ENCODE results near the gene RARS2. TPM values are rescaled to one million over a fixed set of nuclear protein-coding genes. Genes with fewer than 3 reads are reported as not detected.

RARS2 gene
- total and polyA plus RNA-seq, 2 donors (not counting 3 experiments of a cell fraction or from before 2014, with no cell fraction given): 7.4 to 33.7 TPM

DNA sequence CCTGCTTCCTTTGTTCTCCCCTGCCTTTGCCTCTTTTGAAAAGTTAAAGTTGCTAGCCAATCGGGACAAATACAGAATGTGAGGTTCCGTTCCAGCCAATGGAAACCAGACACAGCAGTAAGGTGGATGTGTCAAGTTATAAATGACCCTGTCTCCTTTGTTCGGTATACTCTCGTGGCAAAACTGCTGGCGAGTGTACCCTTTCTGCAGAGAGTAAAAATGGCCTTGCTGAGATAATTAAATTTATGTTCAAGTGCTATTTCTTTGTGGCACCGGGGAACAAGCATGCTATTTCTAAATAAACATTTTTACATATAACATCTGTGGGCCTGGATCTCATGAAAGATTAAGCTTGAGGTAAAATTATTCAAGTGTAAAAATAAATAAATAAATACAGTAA is 50.2 kb downstream of the RARS2 start:
- no peaks in the 10 kb centered on the region for H3K4me1 ChIP-seq (ENCODE audit: control insufficient read depth, extremely low read depth, insufficient read depth, low read length)
- H3K4me3 ChIP-seq (replicated peaks in 1 of 3; ENCODE audit: insufficient read depth in 1 of 3, low read depth in 1 of 3, low read length in 3 of 3): no peak overlapping the region
- no peak overlapping the region for H3K27ac ChIP-seq (ENCODE audit: insufficient read depth, low read depth, low read length)
- H3K36me3 ChIP-seq (ENCODE audit: control insufficient read depth in 2 of 2, extremely low read depth in 1 of 2, insufficient read depth in 2 of 2, low read length in 2 of 2): peaks cover 5% of the 10 kb centered on the region in 2 experiments
- H3K9me1 ChIP-seq (replicated peaks; ENCODE audit: control insufficient read depth, extremely low read depth, insufficient read depth, low read length): no peaks in the 10 kb centered on the region
- ChIA-PET POLR2A (no interaction called here), CTCF (no interaction called here)
- H3K27me3 ChIP-seq (ENCODE audit: control insufficient read depth in 2 of 2, insufficient read depth in 2 of 2, low read length in 2 of 2): no peaks in the 10 kb centered on the region
- DNase-seq (ENCODE audit: low read depth, low spot score): no peak
- no TSS peak for BruUV-seq (replicated peaks)
- no peak overlapping the region for H3K4me2 ChIP-seq (ENCODE audit: insufficient read depth, low read length)
- H2AFZ ChIP-seq (ENCODE audit: low read depth, low read length): no peak overlapping the region
- H3K9ac ChIP-seq (replicated peaks; ENCODE audit: extremely low read depth, insufficient read depth, low read length): no peak overlapping the region
- intact Hi-C loops (cut with micrococcal nuclease): no loop called here
- FAIRE-seq: no peak
- no peaks in the 10 kb centered on the region for H4K20me1 ChIP-seq (replicated peaks; ENCODE audit: control insufficient read depth, extremely low read depth, insufficient read depth, low read length)
- no peaks in the 10 kb centered on the region for H3K9me3 ChIP-seq (replicated peaks; ENCODE audit: control insufficient read depth, insufficient read depth, low read length)
- dilution Hi-C loops (cut with MboI; ENCODE audit: extremely low pct_ligation_motif_present, low sequenced_read_pairs): no loop called here
- H3K79me2 ChIP-seq (ENCODE audit: control insufficient read depth, insufficient read depth, low read length): no peaks in the 10 kb centered on the region
- no peak for TF ChIP-seq FOS (IDR thresholded peaks at IDR 0.05; ENCODE audit: borderline replicate concordance, insufficient read depth, low read length)
- no peak for TF ChIP-seq POLR2AphosphoS5 (IDR thresholded peaks at IDR 0.05; ENCODE audit: insufficient read depth, low read depth, low read length)
- no peak for TF ChIP-seq EZH2 (IDR thresholded peaks at IDR 0.05; ENCODE audit: borderline replicate concordance, low read depth, low read length, severe bottlenecking)
- TF ChIP-seq JUN (IDR thresholded peaks at IDR 0.05; ENCODE audit: borderline replicate concordance, insufficient read depth, insufficient read length, low read depth): no peak
- TF ChIP-seq, protein P1, sequence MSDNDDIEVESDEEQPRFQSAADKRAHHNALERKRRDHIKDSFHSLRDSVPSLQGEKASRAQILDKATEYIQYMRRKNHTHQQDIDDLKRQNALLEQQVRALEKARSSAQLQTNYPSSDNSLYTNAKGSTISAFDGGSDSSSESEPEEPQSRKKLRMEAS (IDR thresholded peaks at IDR 0.05; ENCODE audit: insufficient read depth, insufficient read length): no peak
- no peak for TF ChIP-seq POLR2A (IDR thresholded peaks at IDR 0.05; ENCODE audit: low read depth, low read length)
- no peak for TF ChIP-seq MYC (IDR thresholded peaks at IDR 0.05; ENCODE audit: low read depth, low read length)
- no peak for TF ChIP-seq CTCF (IDR thresholded peaks at IDR 0.05; ENCODE audit: extremely low read depth in 1 of 2, insufficient read depth in 1 of 2, low read depth in 1 of 2, low read length in 2 of 2)
- no peak for TF ChIP-seq GATA2 (IDR thresholded peaks at IDR 0.05; ENCODE audit: insufficient read depth, insufficient read length, low read depth, low read length)
